Rectal smooth muscle tissue (tissue), 1 donor: ENCODE measurements around the gene TENT4B.

Experiments
- H3K27ac ChIP-seq: one replicate; pipeline ENCODE4 v1.7.0; 2013; ENCODE audit warnings: low read depth, low read length, inconsistent platforms
- H3K27me3 ChIP-seq: one replicate; pipeline ENCODE4 v1.7.0; 2013; ENCODE audit warnings: low read length; ENCODE audit not compliant: control insufficient read depth, insufficient read depth
- H3K36me3 ChIP-seq: one replicate; pipeline ENCODE4 v1.7.0; 2013; ENCODE audit warnings: low read length; ENCODE audit not compliant: control insufficient read depth, insufficient read depth
- H3K4me1 ChIP-seq: one replicate; pipeline ENCODE4 v1.7.0; 2013; ENCODE audit warnings: low read length; ENCODE audit not compliant: control insufficient read depth, insufficient read depth
- H3K4me3 ChIP-seq: one replicate; pipeline ENCODE4 v1.7.0; 2013; ENCODE audit warnings: low read length
- H3K9ac ChIP-seq: one replicate; pipeline ENCODE4 v1.7.0; 2013; ENCODE audit warnings: low read length

TENT4B gene

DNA sequence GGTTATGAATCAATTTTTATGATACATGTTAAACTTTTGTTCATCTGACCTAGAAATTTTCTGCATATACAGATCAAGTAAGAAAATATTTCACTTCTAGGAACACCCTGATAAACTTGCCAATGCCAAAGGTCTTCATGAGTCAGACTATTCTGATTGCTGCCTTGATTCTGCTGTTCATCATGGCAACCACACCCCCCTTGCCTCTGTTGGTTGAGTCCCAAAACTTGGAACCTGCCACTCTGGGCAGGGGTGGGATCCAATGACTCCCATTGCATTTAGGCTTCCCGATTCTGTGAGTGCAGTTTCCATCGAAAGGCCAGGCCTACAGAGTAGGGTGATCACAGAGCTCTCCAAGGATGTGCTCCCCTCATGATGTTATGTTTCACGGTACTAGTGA is 15.8 kb upstream of the TENT4B start:
- Histone ChIP-seq H3K27me3 (no peaks in the 10 kb centered on the region), H3K4me1 (no peaks in the 10 kb centered on the region), H3K36me3 (no peaks in the 10 kb centered on the region), H3K4me3 (no peak overlapping the region), H3K9ac (no peak overlapping the region), H3K27ac (no peak overlapping the region)

DNA sequence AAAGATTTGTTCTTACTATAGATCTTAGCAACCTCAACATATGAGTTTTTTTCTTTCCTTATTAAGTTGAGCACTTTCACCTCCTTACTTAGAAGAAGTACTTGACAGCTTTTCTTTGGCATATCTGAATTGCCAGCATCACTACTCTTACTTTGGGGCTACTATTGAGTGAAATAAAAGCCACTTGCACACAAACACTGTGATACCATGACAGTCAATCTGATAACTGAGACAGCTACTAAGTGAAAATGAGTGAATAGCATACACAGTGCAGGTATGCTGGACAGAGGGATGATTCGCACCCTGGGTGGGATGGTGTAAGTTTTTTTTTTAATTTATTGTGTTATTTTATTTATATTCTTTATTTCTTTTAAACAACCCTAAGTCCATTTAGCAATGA is 13.5 kb upstream of the TENT4B start:
- Histone ChIP-seq H3K36me3 (no peaks in the 10 kb centered on the region), H3K27me3 (no peaks in the 10 kb centered on the region)

DNA sequence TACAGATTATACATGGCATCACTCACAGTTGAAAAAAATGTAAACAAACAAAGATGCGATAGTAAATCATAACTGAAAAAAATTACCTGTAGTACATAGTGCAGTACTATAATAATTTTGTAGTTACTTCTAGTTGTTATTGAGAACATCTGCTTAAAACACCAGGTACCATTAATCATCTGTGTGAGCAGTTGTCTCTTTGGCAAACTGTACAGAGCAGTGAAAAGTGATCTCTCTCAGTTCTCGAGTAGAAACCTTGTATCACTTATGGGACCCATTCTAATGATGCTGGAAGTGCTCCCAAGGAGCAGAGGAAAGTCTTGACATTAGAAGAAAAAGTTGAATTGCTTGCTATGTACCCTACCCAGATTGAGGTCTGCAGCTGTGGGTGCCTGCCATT is 8.9 kb upstream of the TENT4B start:
- Histone ChIP-seq H3K36me3 (no peaks in the 10 kb centered on the region), H3K4me3 (no peak overlapping the region), H3K4me1 (no peaks in the 10 kb centered on the region), H3K9ac (no peak overlapping the region), H3K27ac (no peak overlapping the region), H3K27me3 (no peaks in the 10 kb centered on the region)

More for the DNA sequence above, 13.5 kb upstream of the TENT4B start:
- H3K27ac ChIP-seq = no peak overlapping the region
- H3K9ac ChIP-seq = no peak overlapping the region
- no peaks in the 10 kb centered on the region for H3K4me1 ChIP-seq
- no peak overlapping the region for H3K4me3 ChIP-seq

DNA sequence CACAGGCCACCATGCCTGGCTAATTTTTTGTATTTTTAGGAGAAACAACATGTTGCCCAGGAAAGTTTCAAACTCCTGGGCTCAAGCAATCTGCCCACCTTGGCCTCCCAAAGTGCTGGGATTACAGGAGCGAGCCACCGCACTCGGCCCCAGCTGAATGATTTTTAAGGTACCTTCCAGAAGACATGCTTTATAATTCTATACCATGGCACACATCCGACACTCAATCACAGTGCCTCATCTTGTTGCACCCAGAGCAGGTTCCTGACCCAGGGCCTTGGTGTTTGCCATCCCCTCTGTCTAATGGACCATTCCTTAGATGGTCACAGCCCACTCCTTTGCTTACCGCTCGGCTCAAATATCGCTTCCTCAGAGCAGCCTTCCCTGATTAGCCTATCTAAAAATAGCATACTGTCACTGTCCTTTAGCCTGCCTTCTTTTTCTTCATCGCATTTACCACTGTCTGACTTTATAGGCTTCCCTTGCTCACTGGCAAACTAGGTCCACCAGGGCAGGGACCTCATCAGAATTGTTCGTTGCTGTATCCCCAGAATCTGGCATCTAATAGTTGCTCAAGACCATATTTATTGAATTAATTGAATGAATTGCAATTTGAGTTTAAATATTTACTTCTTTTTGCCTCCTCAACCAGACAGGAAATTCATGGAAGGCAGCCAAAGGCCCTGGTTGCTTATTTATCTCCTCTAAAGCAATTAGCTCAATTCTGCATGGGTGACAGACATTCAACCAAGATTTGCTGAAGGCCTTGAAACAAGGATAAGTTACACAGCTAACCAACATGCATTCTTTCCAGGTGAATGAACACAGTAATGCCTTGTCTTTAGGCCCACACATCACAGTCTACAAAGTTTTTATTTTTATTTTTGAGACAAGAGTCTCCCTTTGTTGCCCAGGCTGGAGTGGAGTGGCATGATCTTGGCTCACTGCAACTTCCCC is 6.3 kb upstream of the TENT4B start:
- Histone ChIP-seq H3K4me1 (no peaks in the 10 kb centered on the region), H3K9ac (no peak overlapping the region), H3K36me3 (no peaks in the 10 kb centered on the region), H3K27me3 (no peaks in the 10 kb centered on the region), H3K4me3 (no peak overlapping the region), H3K27ac (no peak overlapping the region)

DNA sequence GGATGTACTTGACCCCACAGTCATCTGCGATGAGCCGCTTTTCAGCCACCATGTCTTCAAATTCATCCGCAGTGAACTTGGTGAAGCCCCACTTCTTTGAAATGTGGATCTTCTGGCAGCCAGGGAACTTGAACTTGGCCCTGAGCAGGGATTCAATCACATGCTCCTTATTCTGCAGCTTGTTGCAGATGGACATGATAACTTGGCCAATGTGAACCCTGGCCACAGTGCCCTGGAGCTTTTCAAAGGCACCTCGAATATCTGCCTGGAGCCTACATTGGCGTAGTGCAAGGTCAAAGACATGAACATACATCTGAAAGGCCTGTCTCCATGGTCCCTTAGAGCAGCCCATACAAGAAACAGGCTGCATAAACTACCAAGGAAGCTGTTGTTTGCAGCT is 1.8 kb upstream of the TENT4B start:
- H3K4me1 ChIP-seq = peaks cover 7% of the 10 kb centered on the region
- no peaks in the 10 kb centered on the region for H3K27me3 ChIP-seq
- no peak overlapping the region for H3K4me3 ChIP-seq
- no peaks in the 10 kb centered on the region for H3K36me3 ChIP-seq
- H3K9ac ChIP-seq = no peak overlapping the region
- no peak overlapping the region for H3K27ac ChIP-seq

DNA sequence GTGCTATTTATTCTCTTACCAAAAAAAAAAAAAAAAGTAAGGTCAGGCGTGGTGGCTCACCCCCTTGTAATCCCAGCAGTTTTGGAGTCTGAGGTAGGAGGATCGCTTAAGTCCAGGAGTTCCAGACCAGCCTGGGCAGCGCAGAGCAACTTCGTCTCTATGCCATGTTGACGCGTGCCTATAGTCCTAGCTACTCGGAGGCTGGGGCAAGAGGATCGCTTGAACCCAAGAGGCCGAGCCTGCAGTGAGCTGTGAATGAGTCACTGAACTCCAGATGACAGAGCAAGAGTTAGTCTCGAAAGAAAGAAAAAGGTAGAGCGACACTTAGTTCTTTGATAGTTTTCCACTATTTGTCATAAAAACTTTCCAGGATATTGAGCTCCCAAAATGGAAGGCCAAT is 1.4 kb upstream of the TENT4B start:
- no peaks in the 10 kb centered on the region for H3K36me3 ChIP-seq
- H3K4me1 ChIP-seq = peaks cover 7% of the 10 kb centered on the region
- peak overlapping the region; percentile 70 for H3K4me3 ChIP-seq
- H3K27ac ChIP-seq = no peak overlapping the region
- no peak overlapping the region for H3K9ac ChIP-seq
- no peaks in the 10 kb centered on the region for H3K27me3 ChIP-seq

DNA sequence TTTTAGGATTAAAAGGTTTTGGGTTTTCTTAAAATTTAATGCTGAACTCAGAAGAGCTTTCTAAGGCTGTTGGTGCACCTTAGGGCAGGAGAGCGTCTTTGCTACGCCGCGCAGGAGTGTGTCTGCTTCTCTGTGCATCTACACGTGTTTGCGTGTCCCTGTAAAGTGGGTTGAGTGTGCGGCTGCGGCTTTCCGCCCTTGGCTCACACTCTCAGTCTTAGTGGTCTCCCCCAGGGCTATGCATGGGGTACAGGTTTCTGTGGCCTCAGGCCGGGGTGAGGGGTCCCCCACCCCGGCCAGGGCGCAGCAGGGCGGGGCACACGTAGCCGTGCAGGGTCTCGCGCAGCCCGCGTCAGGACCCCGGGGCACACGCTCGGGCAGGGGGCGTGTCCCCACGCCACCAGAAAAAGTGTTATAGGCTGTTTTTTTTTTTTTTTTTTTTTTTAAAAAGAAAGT is 727 bp upstream of the TENT4B start:
- Histone ChIP-seq H3K4me1 (peaks cover 7% of the 10 kb centered on the region), H3K27ac (peak overlapping the region; percentile 99), H3K27me3 (no peaks in the 10 kb centered on the region), H3K36me3 (no peaks in the 10 kb centered on the region), H3K9ac (peak overlapping the region; percentile 70), H3K4me3 (peak overlapping the region; percentile 70)

DNA sequence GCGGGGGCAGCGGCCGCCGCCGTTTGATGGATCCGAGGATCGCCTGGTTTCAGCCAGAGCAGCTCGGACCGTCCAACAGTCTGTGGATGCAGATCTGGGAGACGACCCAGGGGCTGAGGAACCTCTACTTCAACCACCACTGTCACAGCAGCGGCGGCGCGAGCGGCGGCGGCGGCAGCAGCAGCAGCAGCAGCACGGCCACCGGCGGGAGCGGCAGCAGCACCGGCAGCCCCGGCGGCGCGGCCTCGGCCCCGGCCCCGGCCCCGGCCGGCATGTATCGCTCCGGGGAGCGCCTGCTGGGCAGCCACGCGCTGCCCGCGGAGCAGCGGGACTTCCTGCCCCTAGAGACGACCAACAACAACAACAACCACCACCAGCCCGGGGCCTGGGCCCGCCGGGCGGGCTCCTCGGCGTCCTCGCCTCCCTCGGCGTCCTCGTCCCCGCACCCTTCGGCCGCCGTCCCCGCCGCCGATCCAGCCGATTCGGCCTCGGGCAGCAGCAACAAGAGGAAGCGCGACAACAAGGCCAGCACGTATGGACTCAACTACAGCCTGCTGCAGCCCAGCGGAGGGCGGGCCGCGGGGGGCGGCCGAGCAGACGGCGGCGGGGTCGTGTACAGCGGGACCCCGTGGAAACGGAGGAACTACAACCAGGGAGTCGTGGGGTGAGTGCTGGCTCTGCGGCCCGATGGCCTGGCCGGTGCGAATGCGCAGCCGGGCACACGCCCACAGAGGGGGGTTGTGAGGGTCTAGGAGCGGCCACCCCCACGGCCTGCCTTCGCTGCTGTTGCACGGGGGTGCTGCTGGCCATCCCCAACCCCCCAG is 702 bp downstream of the TENT4B start:
- peak overlapping the region; percentile 95 for H3K4me3 ChIP-seq
- H3K9ac ChIP-seq = peak overlapping the region; percentile 77
- peak overlapping the region; percentile 59 for H3K27ac ChIP-seq
- peaks cover 12% of the 10 kb centered on the region for H3K4me1 ChIP-seq
- H3K36me3 ChIP-seq = no peaks in the 10 kb centered on the region
- no peaks in the 10 kb centered on the region for H3K27me3 ChIP-seq

DNA sequence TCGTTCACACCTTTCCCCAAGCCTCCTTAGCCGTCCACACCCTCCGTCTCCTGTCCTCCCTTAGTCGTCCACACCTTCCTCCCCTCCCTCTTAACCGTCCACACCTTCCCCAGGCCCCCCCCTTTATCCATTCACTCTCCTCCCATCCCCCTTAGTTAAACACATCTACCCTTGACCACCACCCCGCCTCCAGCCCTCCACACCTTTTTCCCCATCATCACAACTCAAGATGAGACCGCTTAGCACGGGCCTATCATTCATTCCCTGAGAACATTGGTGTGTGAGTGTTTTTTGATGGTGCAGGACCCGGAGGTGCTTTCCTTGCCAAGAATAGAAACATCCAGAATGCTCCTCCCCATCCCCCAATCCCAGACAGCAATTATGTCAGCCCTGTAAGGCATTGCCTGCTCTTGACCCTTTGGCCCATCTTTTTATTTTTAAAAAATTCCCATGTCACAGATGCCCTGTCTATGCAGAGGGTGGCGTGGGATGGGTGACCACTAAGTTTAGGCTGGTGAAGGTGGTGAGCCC is 1.4 kb downstream of the TENT4B start:
- Histone ChIP-seq H3K27ac (peak overlapping the region; percentile 59), H3K4me3 (peak overlapping the region; percentile 95), H3K9ac (peak overlapping the region; percentile 77), H3K27me3 (no peaks in the 10 kb centered on the region), H3K36me3 (no peaks in the 10 kb centered on the region), H3K4me1 (peaks cover 12% of the 10 kb centered on the region)

DNA sequence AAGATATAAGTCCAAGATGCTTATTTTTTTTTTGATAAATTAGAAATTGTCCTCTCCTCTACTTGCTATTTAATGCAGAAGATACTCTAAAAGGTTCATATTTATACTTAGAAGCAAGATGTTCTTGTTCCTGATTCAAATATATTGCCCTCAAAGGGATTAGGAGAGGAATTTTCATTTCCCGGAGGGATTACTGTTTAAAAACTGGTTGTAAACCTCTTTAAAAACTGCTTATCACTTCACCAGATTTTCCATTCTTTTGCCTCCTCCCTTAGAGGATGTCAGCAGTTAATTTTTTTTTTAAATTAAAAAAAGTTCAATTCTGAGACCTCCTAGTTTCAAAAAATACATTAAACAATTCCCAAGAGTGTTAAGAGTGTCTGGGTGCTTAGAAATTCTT is 2.8 kb downstream of the TENT4B start:
- H3K4me3 ChIP-seq = peak overlapping the region; percentile 95
- H3K27me3 ChIP-seq = no peaks in the 10 kb centered on the region
- H3K27ac ChIP-seq = no peak overlapping the region
- no peaks in the 10 kb centered on the region for H3K36me3 ChIP-seq
- peaks cover 12% of the 10 kb centered on the region for H3K4me1 ChIP-seq
- H3K9ac ChIP-seq = no peak overlapping the region

DNA sequence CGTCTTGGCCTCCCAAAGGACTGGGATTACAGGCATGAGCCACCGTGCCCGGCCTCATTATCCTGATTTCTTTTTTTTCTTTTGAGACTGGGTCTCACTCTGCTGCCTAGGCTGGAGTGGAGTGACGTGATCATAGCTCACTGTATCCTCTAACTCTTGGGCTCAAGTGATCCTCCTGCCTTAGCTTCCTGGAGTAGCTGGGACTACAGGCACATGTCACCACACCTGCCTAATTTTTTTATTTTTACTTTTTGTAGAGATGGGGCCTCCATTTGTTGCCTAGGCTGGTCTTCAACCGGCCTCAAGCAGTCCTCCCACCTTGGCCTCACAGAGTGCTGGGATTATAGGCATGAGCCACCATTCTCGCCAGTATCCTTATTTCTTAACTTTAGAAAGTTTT is 3.5 kb downstream of the TENT4B start:
- Histone ChIP-seq H3K36me3 (no peaks in the 10 kb centered on the region), H3K4me3 (no peak overlapping the region), H3K4me1 (peaks cover 12% of the 10 kb centered on the region), H3K27me3 (no peaks in the 10 kb centered on the region), H3K27ac (no peak overlapping the region), H3K9ac (no peak overlapping the region)

DNA sequence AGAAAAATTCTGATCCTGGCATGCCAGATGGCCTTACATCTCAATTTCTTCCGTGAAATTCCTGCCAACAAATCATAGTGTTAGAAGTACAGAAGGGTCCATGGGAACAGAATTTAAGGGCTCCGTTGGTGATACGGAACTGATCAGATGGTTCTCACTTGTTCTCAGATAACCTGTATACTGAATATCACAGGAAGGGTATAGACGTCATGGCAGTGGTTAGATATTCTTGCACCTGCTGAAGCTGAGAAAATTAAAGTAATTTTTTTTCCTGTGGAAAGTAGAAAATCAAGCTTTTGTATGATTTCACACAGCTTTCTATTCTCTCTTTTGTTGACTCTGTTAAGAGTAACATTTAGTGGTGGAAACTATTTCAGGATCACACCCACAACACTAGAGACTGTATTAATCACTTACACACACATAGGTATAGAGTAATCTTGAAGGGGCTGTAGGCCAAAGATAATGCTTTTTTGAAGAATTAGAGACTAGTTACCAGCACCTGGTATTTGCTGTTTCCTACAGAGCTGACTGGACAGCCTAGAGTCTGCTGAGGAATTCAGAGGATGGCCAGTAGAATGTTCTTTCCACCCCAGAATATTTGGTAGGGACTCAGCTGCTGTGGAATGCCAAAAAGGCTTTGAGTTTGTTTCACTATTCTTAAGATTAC is 7.5 kb downstream of the TENT4B start:
- Histone ChIP-seq H3K4me3 (no peak overlapping the region), H3K27me3 (no peaks in the 10 kb centered on the region), H3K36me3 (no peaks in the 10 kb centered on the region), H3K9ac (no peak overlapping the region), H3K27ac (no peak overlapping the region), H3K4me1 (peaks cover 7% of the 10 kb centered on the region)
